T47D (cell line): ENCODE data around the gene SNAI3.
A peak's percentile ranks its signal among the peaks of the same experiment; 100 is the strongest.

Experiments
- DNase-seq, 2 experiments: peaks; one replicate each; pipeline versions ENCODE4 v3.0.0 to v3.0.0-alpha.2; 2011 to 2012; ENCODE audit warnings: low read depth in 1 of 2, low spot score in 1 of 2
- JUND ChIP-seq: IDR thresholded peaks from 2 replicates; pipeline ENCODE4 v1.6.1; 2012; ENCODE audit warnings: low read depth
- in situ Hi-C: cut with HindIII; loops from 2 replicates; pipeline ENCODE4 v1.10.0; 2016; ENCODE audit warnings: low sequenced_read_pairs, low pct_unique_long_range_greater_than_20kb

Gene SNAI3

DNA sequence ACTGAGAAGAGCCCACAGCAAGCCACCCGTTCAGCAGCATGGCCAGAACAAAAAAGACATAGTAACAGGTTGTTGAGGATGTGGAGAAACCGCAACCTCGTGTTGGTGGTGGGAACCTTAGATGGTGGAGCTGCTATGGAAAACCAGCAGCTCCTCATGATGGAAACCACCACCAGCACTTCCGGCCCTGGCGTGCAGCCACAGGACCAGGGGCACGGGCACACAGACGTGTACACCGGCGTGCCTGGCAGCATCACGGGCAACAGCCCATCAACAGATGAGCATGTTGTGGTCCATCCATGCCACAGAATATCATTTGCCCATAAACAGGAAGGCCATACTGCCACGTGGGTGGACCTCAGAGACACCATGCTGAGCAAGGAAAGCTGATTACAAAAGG is 31.9 kb upstream of the SNAI3 start:
- in situ Hi-C loops, result no loop called here
- no peak for DNase-seq
- no peak for TF ChIP-seq JUND

DNA sequence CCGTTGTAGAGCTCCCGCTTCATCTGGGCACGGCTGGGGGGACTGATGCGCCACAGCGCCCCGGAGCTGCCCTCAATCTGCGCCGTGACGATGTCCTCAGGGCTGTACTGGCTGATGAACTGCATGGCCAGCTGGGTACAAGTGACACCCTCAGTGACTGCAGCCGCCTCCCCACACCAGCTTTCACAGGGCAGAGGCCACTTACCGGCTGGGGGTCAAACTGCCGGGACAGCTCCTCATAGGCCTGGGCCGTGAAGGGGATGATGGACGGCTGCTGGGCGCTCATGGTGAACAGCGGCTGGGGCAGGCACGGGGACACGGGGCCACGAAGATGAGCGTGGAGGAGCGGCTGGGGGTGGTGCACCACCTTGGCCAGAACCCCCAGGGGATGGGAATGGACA is 30.3 kb upstream of the SNAI3 start:
- in situ Hi-C loops, result no loop called here
- TF ChIP-seq JUND, result no peak
- no peak for DNase-seq

DNA sequence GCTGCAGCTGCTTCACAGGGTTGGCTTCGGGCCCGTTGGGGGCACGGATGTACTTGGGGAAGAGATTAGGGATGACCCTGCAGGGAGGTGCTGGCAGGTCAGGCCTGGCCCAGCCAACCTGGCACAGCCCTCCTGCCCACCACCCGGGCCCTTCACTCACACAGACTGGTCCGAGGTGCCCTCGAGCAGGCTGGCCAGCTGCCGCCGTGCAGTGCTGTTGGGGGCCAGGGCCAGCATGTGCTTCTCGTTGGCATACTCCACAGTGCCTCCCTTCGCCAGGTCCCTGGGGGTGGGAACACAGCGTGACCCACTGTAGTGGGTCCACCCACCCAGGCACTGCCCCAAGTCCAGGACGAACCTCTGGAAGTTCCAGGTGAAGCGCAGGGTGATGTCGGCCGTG is 29.9 kb upstream of the SNAI3 start:
- DNase-seq, result no peak
- TF ChIP-seq JUND, result no peak
- in situ Hi-C loops, result no loop called here

DNA sequence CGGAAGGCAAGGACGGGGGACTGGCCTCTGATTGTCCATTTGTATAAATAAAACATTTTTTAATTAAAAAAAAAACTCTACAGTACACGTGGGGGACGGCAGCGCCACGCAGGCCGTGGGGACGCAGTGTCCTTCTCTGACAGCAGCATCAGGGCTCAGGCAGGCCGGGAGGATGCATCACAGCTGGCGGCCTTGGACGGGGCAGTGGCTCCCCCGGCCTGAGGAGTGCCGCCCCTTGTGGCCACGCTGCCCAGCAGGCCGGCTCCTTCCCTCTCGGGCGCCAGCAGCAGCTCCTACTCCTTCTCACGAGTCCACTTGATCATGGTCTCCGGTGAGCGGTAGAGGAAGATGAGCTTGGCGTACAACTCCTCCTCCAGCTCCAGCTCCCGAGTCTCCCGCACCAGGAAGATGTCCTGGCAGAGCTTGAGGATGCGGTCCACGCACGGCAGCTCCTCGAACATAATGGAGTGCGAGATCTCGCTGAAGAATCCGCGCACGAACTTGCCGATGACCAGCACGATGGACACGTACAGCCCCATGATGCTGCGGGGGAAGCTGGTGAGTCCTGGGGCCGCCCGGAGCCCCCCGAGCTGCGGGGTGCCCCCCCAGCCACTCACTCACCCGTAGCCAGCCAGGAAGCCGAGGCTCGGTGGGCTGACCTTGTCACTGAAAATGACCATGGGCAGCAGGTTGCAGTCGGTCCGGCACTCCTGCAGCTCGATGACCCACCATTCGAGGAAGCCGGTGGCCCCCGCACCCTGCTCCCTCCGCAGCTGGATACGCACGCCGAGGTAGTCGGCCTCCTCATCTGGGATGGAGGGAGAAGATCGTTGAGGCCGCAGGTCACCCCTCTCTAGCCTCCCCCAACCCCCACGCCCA is 29.2 kb upstream of the SNAI3 start:
- DNase-seq, result no peak
- in situ Hi-C loops, result no loop called here
- TF ChIP-seq JUND, result no peak

DNA sequence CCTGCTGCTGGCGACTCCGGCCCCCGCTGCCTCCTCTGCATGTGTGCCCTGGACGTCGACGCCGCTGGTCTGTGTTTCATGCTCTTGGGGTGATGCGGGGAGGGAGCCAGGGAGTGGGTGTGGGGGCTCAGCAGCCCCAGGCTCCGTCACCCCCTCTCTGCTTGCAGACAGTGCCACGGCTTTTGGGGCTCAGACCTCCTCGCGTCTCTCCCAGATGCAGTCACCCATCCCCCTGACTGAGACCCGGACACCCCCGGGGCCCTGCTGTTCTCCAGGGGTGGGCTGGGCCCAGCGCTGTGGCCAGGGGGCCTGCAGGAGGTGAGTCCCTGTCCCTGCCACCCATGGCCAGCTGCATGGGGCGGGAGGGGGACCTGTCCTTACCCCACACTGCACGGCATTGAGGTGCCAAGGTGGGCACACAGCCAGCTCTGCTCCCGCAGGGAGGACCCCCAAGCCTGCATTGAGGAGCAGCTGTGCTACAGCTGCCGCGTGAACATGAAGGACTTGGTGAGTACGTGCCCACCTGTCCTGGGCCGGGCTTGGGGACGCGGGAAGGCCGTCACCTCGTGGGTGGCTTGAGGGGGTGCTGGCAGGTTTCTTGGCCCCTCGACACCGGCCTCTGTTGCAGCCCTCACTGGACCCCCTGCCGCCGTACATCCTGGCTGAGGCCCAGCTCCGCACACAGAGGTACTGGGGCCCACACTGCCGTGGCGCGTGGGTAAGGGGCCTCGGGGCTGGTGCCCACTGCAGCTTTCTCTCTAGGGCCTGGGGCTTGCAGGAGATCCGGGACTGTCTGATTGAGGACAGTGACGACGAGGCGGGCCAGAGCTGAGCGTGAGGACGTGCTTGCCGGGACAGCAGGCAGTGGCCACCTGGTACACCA is 28.4 kb upstream of the SNAI3 start:
- no peak for DNase-seq
- TF ChIP-seq JUND, result no peak
- in situ Hi-C loops, result no loop called here

DNA sequence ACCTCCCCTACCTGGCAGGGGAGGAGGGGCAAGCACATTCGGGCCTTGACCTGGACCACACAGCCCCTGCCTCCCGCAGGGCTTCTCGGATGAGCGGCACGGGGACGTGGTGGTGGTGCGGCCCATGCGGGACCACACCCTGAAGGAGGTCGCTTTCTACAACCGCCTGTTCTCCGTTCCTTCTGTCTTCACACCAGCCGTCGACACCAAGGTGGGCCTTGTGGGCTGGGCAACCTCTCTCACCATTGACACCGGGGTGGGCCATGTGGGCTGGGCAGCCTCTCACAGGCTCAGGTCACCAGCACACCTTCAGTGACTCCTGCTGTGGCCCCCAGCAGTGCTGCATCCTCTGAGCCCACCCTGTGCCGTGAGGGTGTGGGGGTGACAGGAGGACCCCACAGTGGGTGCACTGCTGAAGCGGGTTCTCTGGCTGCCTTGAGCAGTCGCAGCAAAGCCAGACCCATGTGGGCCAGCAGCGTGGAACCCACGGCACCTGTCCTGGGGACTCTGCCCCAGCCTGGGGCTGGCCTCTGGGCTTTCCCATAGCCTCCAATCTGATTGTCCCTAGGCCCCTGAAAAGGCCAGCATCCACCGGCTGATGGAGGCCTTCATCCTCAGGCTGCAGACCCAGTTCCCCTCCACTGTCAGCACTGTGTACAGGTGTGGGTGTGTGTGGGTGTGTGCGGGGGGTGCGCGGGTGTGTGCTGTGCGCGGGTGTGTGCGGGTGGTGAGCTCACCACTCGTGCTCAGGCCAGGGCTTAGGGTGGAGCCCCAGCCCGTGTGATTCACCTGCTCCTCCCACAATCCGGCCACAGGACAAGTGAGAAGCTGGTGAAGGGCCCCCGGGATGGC is 27.5 kb upstream of the SNAI3 start:
- TF ChIP-seq JUND, result no peak
- in situ Hi-C loops, result no loop called here
- DNase-seq, result peak in 1 of 2 experiments; percentile 42

DNA sequence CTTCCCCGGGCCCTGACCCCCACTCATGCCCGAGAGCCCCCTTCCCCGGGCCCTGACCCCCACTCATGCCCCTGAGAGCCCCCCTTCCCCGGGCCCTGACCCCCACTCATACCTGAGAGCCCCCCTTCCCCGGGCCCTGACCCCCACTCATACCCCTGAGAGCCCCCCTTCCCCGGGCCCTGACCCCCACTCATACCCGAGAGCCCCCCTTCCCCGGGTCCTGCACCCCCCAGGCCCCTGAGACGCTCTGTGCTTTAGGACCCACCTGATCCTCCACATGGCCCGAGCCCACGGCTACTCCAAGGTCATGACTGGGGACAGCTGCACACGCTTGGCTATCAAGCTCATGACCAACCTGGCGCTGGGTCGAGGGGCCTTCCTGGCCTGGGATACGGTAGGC is 26.7 kb upstream of the SNAI3 start:
- no peak for TF ChIP-seq JUND
- in situ Hi-C loops, result no loop called here
- DNase-seq, result no peak

DNA sequence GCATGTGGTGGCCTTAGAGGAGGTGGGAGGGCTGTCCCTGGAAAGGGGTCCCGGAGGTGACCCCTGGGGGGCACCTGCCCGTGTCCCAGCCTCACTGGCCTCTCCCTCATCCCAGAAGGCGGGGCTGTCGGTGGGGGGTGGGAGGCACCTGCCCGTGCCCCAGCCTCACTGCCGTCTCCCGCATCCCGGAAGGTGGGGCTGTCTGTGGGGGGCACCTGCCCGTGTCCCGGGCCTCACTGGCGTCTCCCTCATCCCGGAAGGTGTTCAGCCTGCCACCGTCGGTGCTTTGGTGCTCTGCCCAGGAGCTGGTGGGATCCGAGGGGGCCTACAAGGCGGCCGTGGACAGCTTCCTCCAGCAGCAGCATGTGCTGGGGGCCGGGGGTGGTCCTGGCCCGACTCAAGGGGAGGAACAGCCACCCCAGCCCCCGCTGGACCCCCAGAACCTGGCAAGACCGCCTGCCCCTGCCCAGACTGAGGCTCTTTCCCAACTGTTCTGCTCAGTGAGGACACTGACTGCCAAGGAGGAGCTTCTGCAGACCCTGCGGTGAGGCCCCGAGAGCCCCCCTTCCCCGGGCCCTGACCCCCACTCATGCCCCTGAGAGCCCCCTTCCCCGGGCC is 26.2 kb upstream of the SNAI3 start:
- no peak for DNase-seq
- no peak for TF ChIP-seq JUND
- in situ Hi-C loops, result no loop called here

DNA sequence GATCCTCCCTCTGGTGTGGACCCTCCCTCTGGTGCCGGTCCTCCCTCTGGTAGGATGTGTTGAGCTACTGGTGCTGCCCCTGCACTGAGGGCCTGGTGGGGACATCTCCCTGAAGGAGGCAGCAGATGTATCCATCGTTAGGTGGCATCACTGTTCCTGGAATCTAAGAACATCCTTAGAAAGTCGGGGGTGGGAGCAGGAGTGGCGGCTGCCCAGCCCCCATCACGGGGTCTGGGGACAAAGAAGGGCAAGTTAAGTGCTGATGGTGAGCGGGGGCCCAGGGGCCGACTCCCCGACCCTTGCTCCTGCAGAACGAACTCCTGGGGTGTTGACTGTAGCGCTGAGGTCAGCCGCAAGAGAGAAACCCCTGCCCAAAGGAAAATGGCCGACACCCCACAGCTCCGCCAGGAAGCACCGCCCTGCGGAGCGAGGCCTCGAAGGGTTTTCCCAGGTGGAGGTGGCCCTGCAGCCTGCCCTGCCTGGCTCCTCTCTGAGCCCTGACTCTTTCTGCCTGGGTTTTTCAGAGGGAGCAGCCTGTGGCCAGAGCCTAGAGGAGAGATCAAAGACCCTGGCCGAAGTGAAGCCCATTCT is 25.5 kb upstream of the SNAI3 start:
- no peak for TF ChIP-seq JUND
- in situ Hi-C loops, result no loop called here
- no peak for DNase-seq

DNA sequence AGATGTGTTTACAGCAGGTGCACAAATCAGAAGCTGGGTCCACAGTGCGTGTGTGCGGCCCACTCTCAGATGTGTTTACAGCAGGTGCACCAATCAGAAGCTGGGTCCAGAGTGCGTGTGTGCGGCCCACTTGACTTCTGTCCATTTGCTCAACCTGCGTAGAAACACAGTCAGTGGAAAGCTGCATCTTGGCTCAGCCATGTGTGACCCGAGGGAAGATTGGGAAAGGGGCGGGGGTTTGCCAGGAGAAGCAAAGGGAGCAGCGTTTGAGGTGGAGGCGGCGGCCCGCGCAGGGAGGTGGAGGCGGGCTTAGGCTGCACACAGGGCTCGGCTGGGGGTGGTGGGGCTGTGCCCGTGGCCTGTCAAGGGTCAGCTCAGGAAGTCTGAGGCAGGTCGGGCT is 24.2 kb upstream of the SNAI3 start:
- in situ Hi-C loops, result no loop called here
- no peak for TF ChIP-seq JUND
- no peak for DNase-seq

DNA sequence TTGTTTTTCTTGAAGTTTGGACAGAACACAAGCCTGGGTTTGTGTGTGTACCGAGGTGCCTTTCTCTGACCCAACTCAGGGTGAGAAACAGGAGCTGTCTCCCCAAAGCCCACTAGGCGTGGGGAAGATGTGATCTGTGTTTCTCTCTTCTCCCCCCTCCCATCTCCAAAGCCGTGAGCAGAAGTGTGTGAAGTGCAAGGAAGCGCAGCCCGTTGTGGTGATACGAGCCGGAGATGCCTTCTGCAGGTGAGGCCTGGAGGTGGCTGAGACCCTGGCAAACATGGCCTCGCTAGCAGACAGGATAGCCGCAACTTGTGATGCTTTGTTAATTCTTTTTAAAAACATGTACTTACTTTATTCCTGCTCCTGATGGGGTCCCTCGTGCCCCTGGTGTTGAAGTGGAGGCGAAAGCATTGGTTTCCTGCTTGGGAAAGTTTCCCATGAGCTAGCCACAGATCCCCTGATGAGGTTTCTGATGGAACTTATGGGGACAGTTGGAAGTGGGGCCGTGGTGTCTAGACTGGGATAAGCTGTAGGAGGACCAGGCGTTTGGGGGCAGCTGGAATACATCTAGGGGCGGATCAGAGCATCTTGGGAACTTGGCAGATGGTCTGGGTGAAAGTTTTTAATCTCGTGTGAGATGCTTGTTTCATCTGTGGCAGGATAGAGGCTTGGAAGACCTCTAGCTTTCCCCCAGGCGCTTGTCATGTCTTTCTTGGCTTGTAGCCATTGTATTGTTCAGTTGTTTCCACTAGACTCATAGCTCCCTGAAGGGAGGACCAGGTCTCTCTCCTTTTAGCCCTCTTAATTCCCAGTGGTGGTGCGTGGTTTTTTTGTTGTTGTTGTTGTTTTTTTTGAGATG is 20.9 kb upstream of the SNAI3 start:
- TF ChIP-seq JUND, result no peak
- in situ Hi-C loops, result no loop called here
- DNase-seq, result no peak
